Body of pancreas (tissue), 4 donors: ENCODE measurements around the gene ARHGEF3. TPM values are rescaled to one million over a fixed set of nuclear protein-coding genes. Genes with fewer than 3 reads are reported as not detected.

ENCODE experiments used
- ATAC-seq: fragments of 150-250 bp; one replicate; pipeline ENCODE4 v1.9.1; 2016
- DNase-seq, 4 donors: peaks; one replicate each; pipeline ENCODE4 v3.0.0-alpha.2; 2019
- H3K27ac ChIP-seq, 4 donors: fragments of 200-600 bp; sonication (generic); 1 replicate in 3 of 4; 2 replicates in 1 of 4; pipeline versions ENCODE4 v1.5.1 to v1.6.1; 2016 to 2019; ENCODE audit warnings: mild to moderate bottlenecking in 1 of 4, mixed read lengths in 1 of 4, moderate library complexity in 1 of 4
- H3K27me3 ChIP-seq, 2 donors: fragments of 200-600 bp; sonication (generic); one replicate each; pipeline ENCODE4 v1.6.0; 2016; ENCODE audit warnings: mild to moderate bottlenecking in 1 of 2
- H3K36me3 ChIP-seq, 2 donors: fragments of 200-600 bp; sonication (generic); replicated peaks in 1 of 2; 2 replicates each; pipeline ENCODE4 v1.5.1; 2016; ENCODE audit warnings: low read depth in 2 of 2; ENCODE audit not compliant: insufficient read depth in 1 of 2
- H3K4me1 ChIP-seq: fragments of 200-600 bp; sonication (generic); one replicate; pipeline ENCODE4 v1.6.0; 2016
- H3K4me3 ChIP-seq, 2 donors: fragments of 200-600 bp; sonication (generic); 1 replicate in 1 of 2; 2 replicates in 1 of 2; pipeline ENCODE4 v1.5.1; 2016 to 2019
- H3K9me3 ChIP-seq, 3 donors: fragments of 200-600 bp; sonication (generic); 1 replicate in 2 of 3; 2 replicates in 1 of 3; pipeline ENCODE4 v1.5.1; 2016
- CTCF ChIP-seq, 7 experiments: fragments of 450-650 bp in 4 of 7; fragments of 200-600 bp in 3 of 7; sonication (generic) in 3 of 7; IDR thresholded peaks; one replicate each; pipeline ENCODE4 v1.5.1; 2016 to 2019; ENCODE audit warnings: antibody characterized with exemption in 7 of 7
- POLR2A ChIP-seq, 3 donors: fragments of 450-650 bp; IDR thresholded peaks; one replicate each; pipeline ENCODE4 v1.6.1; 2016; ENCODE audit warnings: antibody characterized with exemption in 3 of 3, mild to moderate bottlenecking in 2 of 3
- WGBS, 2 donors: methylation state at CpG; one replicate each; pipeline ENCODE4 v1.1.5; 2017; 5-methylcytosine and 5-hydroxymethylcytosine counted together
- intact Hi-C: fragments of 100-400 bp; cut with DNase I; formaldehyde crosslinking; loops from one replicate; pipeline ENCODE4 v1.15.1; 2023
- total RNA-seq, 2 donors: library from RNA; depleted of rRNA; stranded (reverse); fragments of >200 nt; gene quantifications; one replicate each; pipeline ENCODE4 v1.1.0, GENCODE V29; 2016

ARHGEF3 gene
- total RNA-seq, 2 donors from 2014 or later: 27.4 to 38.7 TPM

- H3K36me3 ChIP-seq: no peaks in the 10 kb centered on the region
- intact Hi-C loops: no loop called here
- 79 to 82% methylated on average over 5 of the region's 5 CpGs for WGBS, 2 donors
- no peak overlapping the region for H3K27ac ChIP-seq
- no peaks in the 10 kb centered on the region for H3K9me3 ChIP-seq
- no peak overlapping the region for H3K4me3 ChIP-seq
- no peaks in the 10 kb centered on the region for H3K27me3 ChIP-seq
- TF ChIP-seq POLR2A (IDR thresholded peaks at IDR 0.05) (no peak), CTCF (IDR thresholded peaks at IDR 0.05) (no peak)
- no peak for ATAC-seq
- no peaks in the 10 kb centered on the region for H3K4me1 ChIP-seq
- DNase-seq: no peak
Observed at GRCh38 chr3:56811546-56812202, 9.9 kb upstream of the ARHGEF3 start.

GRCh38 chr3:56810577-56811545 lies 9.1 kb upstream of the ARHGEF3 start:
- H3K27me3 ChIP-seq: no peaks in the 10 kb centered on the region

DNA sequence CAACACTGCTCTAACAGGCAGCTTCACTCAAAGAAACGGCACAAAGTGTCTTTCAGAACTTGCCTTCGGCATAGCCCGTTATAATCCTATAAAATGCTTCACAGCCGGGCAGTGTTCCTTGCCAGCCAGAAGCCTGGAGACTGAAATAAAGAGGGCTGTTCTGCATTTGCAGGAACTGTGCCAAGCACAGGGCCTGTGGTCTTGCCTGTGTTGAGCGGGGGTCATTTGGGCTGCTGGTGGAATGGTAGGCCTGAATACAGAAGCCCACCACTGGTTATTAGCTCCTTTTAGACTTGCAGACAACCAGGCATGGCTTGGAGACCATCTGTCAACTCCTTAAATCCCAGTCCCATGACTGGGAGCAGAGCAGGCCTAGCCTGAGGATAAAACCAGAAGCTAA lies 4.7 kb upstream of the ARHGEF3 start:
- DNase-seq (no peak), ATAC-seq (no peak)
- no peak for TF ChIP-seq POLR2A (IDR thresholded peaks at IDR 0.05)
- no peak for TF ChIP-seq CTCF (IDR thresholded peaks at IDR 0.05)
- Histone ChIP-seq H3K27me3 (no peaks in the 10 kb centered on the region), H3K4me1 (peaks cover 4% of the 10 kb centered on the region), H3K4me3 (no peak overlapping the region), H3K36me3 (no peaks in the 10 kb centered on the region), H3K27ac (no peak overlapping the region), H3K9me3 (no peaks in the 10 kb centered on the region)
- intact Hi-C loops: loop anchor here (10.0 kb wide), 1 partner anchor 178 kb away; no protein-coding TSS in a partner anchor
- WGBS, 2 donors: 85 to 89% methylated on average over 3 to 5 of the region's 5 CpGs

More at GRCh38 chr3:56810577-56811545, 9.1 kb upstream of the ARHGEF3 start:
- no peak overlapping the region for H3K4me3 ChIP-seq
- H3K4me1 ChIP-seq: no peaks in the 10 kb centered on the region
- 54 to 58% methylated on average over 6 of the region's 6 CpGs for WGBS, 2 donors
- no peaks in the 10 kb centered on the region for H3K9me3 ChIP-seq
- no peaks in the 10 kb centered on the region for H3K36me3 ChIP-seq
- ATAC-seq (no peak), DNase-seq (no peak)
- no peak overlapping the region for H3K27ac ChIP-seq
- TF ChIP-seq CTCF (IDR thresholded peaks at IDR 0.05) (no peak), POLR2A (IDR thresholded peaks at IDR 0.05) (no peak)
- intact Hi-C loops: no loop called here

GRCh38 chr3:56802790-56803189 lies 1.0 kb upstream of the ARHGEF3 start:
- TF ChIP-seq CTCF (IDR thresholded peaks at IDR 0.05) (no peak), POLR2A (IDR thresholded peaks at IDR 0.05) (no peak)
- Histone ChIP-seq H3K4me1 (peaks cover 16% of the 10 kb centered on the region), H3K27me3 (no peaks in the 10 kb centered on the region), H3K9me3 (no peaks in the 10 kb centered on the region), H3K36me3 (no peaks in the 10 kb centered on the region), H3K27ac (no peak overlapping the region), H3K4me3 (no peak overlapping the region)
- DNase-seq (no peak), ATAC-seq (no peak)
- WGBS, 2 donors: 61 to 78% methylated on average over 1 of the region's 1 CpG
- intact Hi-C loops: loop anchor here (5.0 to 10.0 kb wide), 2 partner anchors 95 to 182 kb away; no protein-coding TSS in a partner anchor
